ENCODE measurements around the gene CTDSP1. TPM values are rescaled to one million over a fixed set of nuclear protein-coding genes. Genes with fewer than 3 reads are reported as not detected.
A peak's percentile ranks its signal among the peaks of the same experiment; 100 is the strongest.

CTDSP1 gene
- total RNA-seq, 1 donor from 2014 or later, result 48.9 TPM

DNA sequence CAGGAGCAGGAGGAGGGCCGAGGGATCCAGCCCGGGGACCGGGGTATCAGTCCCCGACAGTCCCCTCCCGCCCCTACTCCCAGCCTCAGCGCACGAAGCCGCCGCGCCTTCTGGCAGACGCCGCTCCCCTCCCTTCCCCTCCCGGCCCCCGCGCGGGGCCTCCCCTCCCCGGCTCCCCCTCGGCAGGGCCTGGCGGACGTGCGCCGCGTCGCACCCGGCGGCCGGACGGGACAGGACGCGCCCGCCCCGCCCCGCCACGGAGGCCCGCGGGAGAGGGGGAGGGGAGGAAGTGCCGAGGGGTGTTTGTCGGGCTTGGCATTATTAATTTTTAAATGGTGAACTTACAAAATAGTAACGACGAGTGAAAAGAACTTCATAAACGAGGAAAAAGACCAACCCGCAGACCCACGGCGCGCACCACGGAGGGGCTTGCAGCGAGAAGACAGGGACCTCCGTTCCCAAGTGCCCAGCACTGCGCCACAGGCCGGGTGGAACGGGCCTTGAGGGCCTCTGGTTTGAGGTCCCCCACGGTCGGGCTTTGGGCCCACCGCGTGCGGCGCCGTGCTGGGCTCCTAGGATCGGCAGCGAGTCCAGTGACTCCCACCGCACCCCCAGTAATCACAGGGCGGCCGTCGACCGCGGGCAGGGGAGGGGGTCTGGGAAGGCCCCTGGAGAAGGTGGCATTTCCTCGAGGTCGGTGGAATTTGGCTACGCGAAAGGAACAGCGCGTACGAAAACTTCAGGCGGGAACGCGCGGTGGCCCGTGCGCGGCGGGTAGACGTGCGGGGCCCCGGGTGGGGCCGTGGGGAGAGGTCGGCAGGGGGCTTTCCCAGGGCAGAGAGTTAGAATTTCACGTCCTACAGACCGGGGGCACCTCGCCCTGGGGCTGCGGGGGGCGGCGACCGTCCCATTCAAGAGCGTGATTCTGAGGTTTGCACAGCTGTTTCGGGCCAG lies 954 bp upstream of the CTDSP1 start:
- peak; percentile 31 for DNase-seq (ENCODE audit: low read depth)

DNA sequence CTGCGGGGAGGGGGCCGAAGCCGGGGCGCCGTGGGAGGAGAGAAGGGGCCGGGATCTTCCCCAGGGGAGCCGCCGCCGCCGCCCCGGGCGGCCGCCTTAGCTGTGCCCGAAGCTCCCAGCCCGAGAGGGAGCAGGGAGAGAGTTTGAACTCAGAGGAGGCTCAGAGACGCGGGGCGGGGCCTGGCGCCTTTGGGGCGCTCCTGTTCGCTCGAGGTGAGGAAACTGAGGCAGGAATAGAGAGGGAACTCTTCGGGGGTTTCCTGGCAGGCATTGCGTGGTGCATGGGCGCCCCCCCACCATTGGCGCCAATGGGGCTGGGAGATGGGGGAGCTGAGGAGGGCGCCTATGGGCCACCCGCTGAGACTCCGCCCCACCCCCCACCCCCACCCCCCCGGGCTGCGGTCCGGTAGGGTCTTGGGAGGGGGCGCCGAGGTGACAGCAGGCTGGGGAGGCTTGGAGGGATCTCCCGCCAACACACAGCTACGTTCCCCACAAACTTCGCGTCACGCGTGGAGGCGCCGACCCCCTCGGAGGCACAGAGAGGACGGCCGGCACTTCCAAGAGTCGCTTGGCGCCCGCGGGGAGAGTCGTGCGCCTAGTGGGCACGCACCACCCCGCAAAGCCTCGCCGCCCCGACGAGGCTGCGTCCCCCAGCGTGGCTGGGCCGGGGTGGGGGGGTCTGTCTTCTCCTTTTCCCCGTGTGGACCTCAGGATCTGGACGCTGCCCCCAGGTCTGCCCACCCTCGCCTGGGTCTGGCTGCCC lies 680 bp downstream of the CTDSP1 start:
- peak; percentile 31 for DNase-seq (ENCODE audit: low read depth)

DNA sequence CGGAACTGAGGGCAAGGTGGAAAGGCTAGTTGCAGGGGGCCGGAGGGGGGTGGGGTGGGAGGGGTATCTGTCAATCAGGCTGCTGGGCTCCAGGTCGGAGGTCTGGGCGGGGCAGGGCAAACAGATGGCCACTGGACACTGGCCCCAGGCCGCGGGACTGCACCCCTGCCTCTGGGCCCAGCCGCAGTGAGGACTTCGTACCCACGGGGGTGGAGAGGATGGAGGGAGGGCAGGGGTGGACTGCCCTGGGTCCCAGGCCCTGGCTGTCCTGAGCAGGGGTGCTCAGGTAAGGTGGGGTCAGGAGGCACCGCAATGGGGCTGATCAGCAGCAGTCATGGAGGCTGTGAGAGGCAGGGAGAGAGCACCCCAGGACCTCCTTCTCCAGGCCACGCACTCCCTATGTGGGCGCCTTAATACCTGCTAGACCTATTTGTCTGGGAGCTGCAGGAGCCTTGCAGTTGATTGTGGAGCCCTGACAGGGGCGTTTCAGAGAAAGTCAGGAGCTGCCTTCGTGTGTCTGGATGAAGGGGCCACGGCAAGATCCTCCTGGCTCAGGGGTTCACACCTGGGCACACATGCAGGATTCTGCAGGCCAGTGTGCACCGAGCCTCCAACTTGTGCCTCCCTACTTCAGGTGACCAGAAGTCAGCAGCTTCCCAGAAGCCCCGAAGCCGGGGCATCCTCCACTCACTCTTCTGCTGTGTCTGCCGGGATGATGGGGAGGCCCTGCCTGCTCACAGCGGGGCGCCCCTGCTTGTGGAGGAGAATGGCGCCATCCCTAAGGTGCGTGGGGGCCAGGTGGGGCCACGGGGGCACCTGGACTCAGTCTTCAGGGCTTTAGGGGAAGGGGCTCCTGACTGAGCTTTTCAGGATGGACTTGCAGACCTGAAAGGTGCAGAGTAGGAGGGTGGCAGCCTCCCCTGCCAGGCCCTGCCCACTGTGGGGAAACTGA lies 1.5 kb downstream of the CTDSP1 start:
- peak; percentile 39 for DNase-seq (ENCODE audit: low read depth)

DNA sequence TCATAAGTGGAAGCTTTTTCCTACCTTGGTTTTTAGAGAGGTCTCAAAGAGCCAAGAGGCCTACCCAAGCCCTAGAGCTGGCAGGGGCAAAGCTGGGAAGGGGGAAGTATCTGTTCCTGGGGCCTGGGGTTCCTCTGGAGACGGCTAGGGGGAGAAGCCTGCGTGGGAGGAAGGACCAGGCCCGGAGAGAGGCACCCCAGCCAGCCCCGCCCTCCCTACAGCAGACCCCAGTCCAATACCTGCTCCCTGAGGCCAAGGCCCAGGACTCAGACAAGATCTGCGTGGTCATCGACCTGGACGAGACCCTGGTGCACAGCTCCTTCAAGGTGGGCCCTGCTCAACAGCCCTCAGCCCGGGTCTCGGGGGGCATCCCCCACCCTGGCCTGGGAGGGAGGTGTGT lies 2.2 kb downstream of the CTDSP1 start:
- DNase-seq (ENCODE audit: low read depth), result no peak

DNA sequence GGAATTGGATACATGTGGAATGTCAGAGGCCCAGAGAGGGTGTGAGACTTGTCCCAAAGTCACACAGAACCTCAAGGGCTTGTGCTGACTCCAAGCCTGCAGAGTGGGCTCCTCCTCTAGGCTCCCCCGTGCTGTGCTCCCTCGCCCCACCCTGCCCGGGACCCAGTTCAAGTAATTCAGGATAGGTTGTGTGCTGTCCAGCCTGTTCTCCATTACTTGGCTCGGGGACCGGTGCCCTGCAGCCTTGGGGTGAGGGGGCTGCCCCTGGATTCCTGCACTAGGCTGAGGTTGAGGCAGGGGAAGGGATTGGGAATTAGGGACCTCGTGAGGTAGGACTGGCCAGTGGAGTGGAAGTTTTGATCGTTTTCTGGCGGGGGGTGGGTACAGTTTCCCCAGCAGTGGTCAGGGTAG lies 2.8 kb downstream of the CTDSP1 start:
- DNase-seq (ENCODE audit: low read depth), result no peak

DNA sequence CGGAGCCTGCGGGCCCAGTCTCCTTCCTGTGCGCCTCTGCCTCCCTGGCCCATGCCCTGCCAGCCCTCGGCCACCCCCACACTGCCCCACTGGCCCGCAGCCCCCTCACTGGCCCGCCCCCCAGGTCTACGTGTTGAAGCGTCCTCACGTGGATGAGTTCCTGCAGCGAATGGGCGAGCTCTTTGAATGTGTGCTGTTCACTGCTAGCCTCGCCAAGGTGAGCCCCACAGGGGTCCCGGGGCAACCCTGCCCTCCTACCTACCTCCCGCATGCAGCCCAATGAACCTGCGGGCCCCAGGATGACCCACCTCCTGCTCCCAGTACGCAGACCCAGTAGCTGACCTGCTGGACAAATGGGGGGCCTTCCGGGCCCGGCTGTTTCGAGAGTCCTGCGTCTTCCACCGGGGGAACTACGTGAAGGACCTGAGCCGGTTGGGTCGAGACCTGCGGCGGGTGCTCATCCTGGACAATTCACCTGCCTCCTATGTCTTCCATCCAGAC lies 3.3 kb downstream of the CTDSP1 start:
- DNase-seq (ENCODE audit: low read depth), result no peak

DNA sequence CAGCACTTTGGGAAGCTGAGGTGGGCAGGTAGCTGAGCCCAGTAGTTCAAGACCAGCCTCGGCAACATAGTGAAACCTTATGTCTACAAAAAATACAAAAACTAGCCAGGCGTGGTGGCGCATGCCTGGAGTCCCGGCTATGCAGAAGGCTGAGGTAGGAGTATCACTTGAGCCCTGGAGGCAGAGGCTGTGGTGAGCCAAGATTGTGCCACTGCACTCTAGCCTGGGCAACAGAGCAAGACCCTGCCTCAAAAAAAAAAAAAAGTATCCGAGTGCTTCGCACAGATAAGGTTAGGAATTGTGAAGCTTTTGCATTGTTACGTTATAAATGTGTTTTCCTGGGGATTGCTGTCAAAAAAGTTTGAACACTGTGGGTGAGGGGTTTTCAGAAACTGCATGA lies 4.1 kb downstream of the CTDSP1 start:
- no peak for DNase-seq (ENCODE audit: low read depth)

DNA sequence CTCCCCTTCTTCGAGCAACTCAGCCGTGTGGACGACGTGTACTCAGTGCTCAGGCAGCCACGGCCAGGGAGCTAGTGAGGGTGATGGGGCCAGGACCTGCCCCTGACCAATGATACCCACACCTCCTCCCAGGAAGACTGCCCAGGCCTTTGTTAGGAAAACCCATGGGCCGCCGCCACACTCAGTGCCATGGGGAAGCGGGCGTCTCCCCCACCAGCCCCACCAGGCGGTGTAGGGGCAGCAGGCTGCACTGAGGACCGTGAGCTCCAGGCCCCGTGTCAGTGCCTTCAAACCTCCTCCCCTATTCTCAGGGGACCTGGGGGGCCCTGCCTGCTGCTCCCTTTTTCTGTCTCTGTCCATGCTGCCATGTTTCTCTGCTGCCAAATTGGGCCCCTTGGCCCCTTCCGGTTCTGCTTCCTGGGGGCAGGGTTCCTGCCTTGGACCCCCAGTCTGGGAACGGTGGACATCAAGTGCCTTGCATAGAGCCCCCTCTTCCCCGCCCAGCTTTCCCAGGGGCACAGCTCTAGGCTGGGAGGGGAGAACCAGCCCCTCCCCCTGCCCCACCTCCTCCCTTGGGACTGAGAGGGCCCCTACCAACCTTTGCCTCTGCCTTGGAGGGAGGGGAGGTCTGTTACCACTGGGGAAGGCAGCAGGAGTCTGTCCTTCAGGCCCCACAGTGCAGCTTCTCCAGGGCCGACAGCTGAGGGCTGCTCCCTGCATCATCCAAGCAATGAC lies 4.8 kb downstream of the CTDSP1 start:
- peak; percentile 18 for DNase-seq (ENCODE audit: low read depth)

DNA sequence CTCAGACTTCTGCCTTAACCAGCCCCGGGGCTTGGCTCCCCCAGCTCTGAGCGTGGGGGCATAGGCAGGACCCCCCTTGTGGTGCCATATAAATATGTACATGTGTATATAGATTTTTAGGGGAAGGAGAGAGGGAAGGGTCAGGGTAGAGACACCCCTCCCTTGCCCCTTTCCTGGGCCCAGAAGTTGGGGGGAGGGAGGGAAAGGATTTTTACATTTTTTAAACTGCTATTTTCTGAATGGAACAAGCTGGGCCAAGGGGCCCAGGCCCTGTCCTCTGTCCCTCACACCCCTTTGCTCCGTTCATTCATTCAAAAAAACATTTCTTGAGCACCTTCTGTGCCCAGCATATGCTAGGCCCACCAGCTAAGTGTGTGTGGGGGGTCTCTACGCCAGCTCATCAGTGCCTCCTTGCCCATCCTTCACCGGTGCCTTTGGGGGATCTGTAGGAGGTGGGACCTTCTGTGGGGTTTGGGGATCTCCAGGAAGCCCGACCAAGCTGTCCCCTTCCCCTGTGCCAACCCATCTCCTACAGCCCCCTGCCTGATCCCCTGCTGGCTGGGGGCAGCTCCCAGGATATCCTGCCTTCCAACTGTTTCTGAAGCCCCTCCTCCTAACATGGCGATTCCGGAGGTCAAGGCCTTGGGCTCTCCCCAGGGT lies 5.5 kb downstream of the CTDSP1 start:
- no peak for DNase-seq (ENCODE audit: low read depth)

DNA sequence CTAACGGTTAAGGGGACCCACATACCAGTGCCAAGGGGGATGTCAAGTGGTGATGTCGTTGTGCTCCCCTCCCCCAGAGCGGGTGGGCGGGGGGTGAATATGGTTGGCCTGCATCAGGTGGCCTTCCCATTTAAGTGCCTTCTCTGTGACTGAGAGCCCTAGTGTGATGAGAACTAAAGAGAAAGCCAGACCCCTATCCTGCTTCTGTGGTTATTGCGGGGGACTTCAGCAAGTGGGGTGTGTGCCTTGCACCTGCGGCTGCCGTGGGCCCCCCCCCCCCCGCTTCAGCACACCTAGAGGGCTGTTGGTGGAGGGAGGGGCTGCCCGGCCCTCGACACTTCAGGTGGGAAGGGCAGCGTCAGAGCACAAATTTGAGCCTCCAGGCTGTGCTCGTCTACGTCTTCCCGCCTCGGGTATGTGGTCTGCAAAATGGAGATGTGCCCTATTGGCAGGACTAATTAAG lies 6.1 kb downstream of the CTDSP1 start:
- DNase-seq (ENCODE audit: low read depth), result peak; percentile 26

DNA sequence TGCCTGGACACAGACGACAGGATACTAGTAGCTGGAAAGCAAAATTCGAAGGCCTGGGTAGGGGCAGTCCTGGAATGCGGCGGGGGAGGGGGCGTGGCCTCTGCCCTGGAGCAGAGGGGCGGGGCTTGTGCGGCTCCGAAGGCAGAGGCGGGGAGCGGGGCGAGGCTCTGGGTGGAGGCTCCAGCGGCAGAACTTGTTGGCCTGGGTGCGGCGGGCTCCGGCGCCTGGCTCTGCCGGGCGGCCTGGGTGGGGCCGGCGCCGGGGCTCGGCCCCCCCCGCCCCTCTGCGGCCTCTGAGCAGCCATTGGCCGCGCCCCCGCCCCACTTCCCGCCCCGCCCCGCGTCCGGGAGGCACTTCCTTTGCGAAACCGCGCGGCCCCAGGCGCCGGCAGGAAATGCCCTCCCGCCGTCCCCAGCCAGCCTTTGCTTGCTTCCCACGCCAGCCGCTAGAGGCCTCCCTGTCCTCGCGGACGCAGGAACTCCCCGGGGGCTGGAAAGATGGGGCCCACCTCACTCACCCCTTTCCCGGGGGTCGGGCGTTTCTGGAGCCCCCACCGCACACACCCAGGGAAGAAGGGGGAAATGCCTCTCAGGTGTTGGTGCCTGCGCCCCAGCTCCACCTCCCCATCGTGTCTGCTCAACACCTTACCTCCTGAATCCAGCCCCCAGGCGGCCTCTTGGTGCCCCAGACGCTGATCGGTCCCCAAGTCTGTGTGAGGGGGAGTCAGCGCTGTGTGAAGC lies 6.7 kb downstream of the CTDSP1 start:
- peak; percentile 95 for DNase-seq (ENCODE audit: low read depth)

DNA sequence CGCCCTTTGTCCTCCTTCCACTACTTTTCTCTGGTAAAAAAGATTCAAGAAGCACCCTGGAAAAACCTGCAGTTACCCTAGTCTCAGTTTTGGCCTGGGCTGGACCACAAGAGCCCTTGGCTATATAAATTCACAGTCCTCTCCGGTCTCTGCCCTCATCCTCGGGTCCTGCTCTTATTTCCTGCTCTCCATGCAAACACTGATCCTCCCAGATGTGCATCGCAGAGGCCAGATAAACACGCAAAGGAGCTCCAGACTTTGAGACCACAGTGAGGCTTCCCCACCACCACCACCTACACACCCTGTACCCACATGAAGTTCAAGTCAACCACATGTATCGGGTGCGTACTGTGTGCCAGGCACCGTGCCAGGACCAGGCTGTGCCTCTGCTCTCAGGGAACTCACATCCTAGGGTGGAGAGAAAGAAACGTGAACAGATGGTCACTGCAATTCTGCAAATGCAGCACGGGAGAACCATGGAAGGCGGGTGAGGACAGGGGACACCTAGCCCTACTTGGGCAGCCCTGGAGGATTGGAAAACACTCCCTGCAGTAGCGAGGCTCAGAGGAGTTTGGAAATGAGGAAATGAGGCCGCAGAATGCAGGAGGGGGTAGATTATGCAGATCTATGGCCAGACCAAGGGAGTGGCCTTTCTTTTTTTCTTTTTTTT lies 7.4 kb downstream of the CTDSP1 start:
- DNase-seq (ENCODE audit: low read depth), result peak; percentile 80

DNA sequence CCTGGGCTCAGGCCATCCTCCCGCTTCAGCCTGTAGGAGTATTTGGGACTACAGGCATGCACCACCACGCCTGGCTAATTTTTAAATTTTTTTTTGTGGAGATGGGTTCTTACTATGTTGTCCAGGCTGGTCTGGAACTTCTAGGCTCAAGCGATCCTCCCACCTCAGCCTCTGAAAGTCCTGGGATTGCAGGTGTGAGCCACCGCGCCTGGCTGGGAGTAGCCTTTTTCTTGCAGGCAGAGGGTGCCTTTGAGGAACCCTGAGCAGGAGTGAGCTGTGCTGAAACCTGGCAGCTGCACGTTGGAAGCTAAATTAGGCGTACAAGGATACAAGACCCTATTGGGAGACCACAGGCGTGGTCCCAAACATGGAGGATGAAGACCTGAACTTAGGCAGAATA lies 8.0 kb downstream of the CTDSP1 start:
- no peak for DNase-seq (ENCODE audit: low read depth)

DNA sequence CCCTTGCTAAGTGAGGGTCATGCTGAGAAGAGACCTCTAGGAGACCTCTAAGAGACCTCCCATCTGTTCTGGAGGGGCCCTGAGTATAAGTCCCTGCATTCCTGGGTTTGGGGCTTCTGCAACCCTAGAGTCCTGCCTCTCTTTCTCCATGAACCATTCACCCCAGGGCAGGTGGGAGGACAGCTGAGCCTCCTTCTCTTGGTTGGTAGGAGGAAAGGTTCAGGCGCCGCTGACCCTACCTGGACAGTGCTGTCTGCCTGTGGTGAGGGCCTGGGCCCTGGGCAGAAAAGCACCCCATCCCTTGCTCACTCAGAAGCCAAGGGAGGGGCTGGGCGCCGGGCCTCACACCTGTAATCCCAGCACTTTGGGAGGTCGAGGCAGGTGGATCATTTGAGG lies 18.7 kb downstream of the CTDSP1 start:
- DNase-seq (ENCODE audit: low read depth), result no peak

DNA sequence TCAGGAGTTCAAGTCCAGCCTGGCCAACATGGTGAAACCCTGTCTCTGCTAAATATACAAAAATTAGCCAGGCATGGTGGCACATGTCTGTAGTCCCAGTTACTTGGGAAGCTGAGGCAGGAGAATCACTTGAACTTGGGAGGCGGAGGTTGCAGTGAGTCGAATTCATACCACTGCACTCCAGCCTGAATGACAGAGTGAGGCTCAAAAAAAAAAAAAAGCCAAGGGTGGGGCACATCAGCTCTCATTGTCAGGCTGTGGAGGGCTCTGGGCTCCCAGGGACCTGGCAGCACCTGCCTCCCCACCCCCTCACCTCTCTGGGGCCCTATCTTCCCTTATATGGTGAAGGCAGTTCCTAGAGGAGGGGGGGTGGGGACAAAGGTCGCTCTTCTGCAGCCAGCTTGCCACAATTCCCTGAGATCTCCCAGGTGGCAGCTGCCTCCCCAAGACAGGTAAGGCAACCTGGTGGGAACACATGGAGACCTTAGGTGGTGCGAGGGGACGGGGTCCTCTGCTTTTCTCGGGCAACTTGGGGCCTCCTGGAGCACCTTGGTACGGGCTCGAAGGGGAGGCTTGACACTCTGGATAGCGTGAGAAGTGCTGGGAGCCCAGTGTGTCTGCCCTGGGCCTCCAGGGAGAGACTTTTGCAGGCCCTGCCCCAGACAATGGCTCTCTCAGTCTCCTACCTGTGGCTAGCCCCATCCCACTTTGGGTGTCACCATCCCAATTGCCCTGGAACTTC lies 19.2 kb downstream of the CTDSP1 start, which contains the start of gene VIL1:
Gene VIL1 (plus strand): TSS at position 407 of the 742 bp plus-strand sequence. CDS start 4,656 bp downstream, outside the sequence.
- no peak for DNase-seq (ENCODE audit: low read depth)

DNA sequence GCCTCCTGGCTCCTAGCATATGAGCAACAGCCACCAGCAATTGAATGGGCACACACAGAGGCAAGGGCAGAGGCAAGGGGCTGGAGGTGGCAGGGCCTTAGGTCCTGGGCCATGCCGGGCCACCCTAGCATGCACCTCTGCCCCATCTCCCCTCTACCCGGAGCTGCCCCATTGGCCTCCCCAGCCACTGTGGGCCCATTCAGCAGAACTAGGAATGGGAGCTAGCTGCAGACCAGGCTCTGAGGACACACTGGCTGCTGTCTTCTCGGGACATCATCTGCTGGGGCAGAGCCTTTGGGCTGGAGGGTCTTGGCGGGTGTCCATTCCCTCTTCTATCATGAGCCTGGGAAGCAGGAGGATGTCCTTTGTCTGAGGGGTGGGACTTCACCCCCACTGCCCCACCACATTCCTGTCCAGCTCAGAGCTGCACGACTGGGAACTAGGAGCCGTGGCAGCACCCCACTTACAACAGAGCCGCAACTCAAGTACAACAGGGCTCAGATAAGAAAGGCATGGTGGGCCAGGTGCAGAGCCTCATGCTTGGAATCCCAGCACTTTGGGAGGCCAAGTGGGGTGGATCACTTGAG lies 20.1 kb downstream of the CTDSP1 start:
- no peak for DNase-seq (ENCODE audit: low read depth)

DNA sequence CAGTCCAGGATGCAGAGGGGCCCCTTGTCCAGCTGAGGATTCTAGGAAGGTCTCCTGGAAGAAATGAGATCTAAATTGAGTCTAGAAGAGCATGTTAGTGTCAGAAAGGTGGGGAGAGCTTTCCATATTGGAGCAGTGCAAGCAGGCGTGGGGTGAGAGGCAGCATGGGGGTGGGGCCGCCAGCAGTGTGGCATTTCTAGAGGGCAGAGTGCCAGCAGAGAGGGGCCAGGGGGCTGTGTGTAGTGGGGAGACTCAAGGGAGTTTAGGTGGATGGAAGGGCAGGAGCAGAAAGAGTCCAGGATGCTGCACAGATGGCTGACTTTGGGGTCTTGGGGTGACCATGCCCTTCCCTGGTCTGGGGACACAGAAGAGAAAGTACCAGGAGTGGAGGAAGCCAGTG lies 21.4 kb downstream of the CTDSP1 start:
- DNase-seq (ENCODE audit: low read depth), result no peak
